Inferior parietal cortex (tissue), 1 donor: ENCODE measurements around the gene CAMK2G.
A peak's percentile ranks its signal among the peaks of the same experiment; 100 is the strongest.

Source experiments
- DNase-seq: peaks from one replicate; pipeline ENCODE4 v3.0.0-alpha.2; 2016; ENCODE audit errors: extremely low spot score

Gene CAMK2G

DNA sequence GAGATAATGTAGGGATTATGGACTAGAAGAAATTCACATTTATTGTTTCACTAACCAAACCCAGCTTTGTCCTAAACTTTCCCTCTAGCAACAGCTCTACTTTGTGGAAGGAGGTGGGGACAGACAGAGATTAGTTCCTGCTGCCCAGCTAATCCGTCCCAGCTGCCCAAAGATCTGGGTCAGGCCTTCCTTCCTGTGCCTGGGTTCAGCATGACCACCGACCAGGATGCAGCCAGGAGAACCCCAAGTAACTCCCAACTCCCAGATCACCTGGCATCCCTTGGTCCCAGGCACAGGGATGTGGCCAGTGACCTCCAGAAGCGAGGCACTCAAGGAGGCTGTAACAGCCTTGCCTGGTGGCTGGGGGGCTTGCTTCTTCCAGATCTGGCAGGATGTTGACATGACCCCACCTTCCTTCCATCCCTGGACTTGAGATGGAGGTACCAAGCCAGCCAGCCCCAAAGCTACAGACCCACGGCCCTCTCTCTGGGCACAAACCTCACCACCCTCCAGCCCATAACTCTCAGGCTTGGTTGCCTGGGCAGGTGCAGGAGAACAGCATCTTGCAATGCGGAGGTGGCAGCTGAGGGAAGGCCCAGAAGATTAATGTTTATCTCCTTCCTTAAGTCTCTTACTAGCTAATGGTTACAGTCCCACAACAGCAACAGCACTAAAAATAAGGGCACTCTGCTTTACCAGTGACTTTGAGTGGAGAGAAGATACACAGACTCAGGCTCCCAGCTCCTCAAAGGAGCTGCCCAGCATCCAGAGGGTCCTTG lies 11.1 kb downstream of the CAMK2G start:
- DNase-seq = no peak

DNA sequence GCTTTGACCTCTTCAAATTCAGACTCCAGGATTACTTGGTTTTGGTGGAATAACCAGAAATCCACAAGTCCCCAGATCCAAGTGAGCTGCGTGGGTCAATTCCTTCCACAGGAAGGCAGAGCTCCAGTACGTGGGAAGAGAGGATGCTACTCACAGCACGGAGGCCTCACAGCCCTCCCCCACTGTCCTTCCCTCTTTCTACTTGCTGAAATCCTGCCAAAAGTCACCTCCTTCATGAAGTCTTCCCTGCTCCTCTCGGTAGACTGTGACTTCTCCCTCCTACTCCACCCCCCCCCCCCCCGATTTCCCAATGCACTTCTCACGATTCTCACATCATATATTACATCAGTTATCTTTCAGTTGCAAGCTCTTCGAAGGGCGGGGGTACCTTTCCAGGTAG lies 12.3 kb downstream of the CAMK2G start:
- no peak for DNase-seq

DNA sequence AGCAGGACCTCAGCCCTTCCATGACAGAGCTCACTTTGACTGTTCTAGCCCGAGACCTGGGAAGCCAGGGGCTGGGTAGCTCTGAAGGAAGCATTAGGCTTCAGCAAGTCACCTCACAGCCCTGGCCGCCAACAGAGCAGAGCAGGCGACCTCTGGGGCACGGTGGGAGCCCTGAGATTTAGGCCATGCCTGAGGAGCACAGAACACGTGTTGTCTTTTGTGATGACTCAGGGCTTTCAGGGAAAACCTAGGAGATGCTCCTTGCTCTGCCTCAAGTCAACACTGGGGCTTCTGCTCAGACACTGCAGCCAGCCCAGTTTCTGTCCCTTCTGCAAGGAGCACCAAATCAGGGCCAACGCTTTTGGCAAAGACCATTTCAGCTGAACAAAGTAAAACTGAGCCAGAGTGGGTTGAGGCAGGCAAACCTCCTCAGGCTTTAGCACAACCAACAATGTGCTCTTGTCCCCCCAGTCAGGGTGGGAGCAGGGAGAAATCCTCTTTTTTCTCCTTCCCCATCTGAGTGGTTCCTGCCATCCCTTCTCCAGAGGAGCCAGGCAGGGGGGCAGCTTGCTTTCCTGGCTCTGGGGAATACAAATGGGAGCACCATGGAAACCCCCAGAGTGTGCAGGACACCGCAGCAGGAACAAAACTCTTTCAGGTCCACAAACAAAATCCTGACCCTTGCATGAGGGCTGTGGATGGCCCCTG lies 14.4 kb downstream of the CAMK2G start:
- DNase-seq = no peak

DNA sequence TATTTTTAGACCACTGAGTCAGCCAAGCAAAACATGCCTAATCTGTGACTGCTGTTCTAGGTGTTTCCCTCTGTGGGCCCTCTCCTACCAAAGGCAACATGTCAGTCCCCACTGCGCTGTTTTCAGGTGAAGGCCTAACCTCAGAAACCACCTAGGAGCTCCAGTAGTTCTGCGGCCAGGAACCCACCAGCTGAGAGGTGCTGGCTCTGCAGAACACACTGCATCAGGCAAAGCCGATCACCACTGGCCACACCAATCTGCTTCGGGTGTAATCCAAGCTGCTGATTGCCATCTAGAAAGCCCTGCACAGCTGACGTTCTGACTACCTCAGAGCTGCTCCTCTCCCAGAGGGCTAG lies 14.9 kb downstream of the CAMK2G start:
- no peak for DNase-seq

DNA sequence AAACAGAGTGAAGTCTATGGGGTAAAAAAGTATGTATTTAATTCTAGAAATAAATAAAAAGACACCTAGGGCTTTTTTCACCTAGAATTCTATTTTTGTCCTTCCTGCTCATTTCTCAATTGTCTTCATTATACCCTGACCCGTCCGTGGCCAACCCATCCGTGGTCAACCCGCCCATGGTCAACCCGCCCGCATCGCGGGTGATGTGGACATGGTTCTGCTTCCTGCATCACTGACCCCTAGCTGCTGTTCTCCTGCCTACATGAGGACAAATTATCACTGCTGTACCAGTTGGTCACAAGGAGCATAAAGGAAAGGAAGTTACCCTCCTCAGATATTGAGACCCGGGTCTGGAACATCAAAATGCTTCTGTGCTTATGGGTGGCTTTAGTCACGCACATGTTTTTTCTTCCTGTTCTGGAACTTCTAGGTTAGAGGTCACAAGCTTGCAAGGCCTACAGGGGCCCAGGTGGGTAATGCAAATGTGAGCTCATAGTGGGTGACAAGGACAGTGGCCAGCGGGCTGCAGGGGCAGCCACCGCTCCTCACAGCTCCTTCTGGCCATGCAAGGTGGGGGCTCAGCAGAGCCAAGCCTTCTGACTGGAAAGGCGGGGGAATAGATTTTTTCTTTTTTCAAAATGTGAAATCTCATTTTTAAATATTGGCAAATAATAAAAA lies 15.5 kb downstream of the CAMK2G start:
- DNase-seq = no peak

DNA sequence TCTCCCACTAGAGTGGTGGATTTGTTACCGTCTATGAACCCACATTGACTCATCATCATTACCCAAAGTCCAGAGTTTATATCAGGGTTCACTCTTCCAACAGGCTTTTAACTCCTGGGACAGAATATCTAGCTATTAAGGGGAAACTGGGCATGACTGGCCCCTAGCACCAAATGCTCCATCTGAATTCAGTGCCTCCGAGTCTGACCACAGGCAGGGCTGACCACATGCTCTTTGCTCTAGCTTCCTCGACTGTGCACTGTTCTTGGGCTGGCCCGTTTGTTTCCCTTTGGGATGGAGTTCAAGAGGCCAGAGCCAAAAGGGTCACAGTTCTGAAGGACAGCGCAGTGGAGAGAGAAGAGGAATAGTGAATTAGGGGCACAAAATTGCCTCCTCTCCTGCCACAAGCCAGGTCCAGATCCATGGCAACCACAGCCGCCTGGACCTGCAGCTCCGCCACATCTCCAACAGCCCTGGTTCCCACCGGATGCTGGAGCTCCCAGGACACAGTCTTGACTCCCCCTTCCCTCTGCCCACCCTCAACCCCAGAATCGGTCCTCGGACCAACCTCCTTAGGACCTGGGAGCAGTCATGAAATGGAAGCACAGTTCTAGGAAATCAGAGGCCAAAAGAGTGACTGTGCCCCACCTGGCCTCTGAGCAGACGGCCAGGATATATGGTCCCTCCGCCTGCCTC lies 16.2 kb downstream of the CAMK2G start:
- DNase-seq = no peak

DNA sequence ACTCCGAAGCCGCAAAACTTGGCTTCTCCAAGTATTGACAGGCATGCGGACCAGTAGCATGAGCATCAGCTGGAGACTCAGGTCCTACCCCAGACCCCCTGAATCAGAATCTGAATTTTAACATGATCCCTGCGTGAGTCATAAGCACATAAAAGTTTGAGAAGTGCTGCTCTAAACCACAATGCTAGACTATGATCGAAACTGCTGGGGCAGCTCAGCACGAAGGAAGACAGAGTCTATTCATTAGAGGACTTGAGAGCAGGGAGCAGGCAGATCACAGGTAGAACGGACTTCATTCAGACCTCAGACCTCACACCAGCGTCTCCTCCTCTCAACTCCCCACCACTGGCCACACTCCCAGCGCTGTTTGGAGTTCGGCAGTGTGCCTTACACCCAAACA lies 16.9 kb downstream of the CAMK2G start:
- DNase-seq = no peak

DNA sequence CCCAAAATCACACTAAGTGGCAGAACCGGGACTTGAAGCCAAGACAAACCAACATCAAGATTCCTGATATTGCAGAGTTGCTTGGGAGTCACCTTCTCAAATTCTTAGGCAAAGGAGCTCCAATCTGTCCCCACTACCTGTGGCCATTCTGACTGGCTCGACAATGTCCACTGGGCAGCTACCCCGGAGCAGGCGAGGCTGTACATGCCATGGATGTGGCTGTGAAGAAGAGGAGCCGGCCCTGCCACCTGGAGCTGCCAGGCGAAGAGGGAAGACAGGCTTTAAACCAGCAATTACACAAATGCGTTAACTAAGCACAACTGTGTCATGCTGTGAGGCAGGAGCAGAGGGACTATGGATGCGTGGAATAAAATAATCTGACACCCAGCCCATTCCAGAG lies 18.1 kb downstream of the CAMK2G start:
- DNase-seq = no peak

DNA sequence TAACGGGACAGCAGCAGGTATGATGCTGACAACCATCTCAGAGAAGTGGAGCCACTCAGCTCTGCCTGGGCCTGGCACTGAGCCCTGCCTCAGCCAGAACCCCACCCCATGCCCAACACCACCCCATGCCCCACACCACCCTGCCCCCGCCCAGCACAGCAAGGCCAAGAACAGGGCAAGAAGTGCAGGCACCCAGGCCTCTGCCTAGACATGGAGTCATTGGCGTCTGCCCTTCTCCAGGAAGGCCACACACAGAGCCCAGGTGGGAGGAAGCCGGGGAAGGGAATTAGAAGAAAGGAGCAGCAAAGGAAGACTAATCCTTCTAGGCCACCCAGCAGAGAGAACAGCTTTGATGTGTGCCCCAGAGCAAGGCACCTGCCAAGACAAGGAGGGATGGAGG lies 18.9 kb downstream of the CAMK2G start:
- DNase-seq = no peak

DNA sequence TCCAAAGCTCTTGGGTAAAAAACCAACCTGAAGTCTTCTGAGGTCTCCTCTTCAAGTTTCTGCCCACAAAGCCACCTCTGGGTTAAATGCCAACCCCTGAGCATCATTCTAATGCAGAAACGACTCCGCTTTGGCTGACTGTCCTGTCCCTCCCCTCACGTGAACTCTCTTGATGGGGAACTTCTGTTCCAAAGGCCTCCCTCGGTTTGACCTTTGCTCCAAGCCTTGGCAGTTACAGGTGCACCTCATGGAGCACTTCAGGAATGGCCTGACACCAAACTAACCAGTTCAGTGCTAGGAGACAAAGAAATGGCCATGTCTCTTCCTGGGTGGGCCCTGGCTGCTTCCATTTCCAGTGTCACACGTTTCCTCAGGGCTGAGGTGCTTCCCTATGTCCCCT lies 20.0 kb downstream of the CAMK2G start:
- no peak for DNase-seq

DNA sequence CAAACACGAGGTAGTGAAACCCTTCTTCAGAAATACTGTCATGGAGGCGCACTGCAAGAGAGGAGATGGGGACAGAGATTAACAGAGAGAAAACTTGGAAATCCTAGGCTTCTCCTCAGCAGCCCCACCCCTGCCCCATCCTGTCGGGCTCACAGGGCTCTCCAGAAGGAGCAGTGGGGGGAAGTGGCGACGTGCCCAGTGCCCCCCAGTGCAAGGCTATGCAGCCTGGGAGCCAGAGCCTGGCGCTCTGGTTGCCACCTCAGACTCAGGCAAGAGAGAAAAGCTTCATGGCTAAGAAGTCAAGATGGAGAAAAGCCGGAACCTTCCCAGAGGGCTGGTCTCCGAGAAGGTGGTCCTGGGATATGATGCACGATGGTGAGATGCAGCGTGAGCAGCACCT lies 21.2 kb downstream of the CAMK2G start:
- DNase-seq = no peak

DNA sequence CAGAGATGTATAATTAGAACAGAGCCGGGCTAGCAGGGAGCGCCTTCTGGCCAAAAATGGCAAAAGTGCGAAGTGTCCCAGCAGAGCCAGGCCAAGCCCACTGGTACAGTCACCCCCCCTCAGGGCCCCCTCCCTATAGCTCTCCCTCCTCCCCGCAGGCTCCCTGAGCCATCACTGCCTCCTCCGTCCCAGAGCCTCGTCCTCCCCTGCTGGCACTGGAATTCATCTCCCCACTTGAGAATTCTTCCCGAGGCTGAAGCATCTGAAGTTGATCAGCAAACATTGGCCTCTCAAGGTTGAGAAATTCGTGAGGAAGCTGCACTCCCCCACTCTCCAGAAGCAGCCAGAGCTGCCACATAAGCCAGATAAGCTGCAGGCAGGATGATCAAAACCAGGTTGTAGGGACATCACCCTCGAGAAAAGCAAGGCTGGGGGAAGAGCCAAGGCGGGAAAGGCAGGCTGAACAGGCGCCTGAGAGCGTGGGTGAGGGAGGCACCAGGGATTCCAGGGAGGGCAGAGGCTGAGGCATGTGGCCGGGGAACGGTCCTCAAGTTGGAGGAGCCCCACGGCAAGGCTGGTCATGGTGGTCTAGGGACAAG lies 23.4 kb downstream of the CAMK2G start:
- no peak for DNase-seq

DNA sequence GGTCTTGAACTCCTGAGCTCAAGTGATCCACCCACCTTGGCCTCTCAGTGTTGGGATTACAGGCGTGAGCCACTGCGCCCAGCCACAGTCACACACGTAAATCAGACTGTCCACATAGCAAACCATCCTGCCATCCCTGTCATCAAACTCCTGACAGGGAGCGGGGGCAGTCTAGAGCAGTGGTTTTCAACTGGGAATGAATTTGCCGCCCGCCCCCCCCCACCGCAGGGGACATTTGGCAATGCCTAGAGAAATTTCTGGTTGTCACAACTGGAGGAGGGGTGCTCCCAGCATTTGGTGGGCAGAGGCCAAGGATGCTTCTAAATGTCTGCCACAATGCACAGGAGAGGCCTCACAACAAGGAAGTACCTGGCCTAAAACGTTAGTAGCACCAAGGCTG lies 24.1 kb downstream of the CAMK2G start:
- no peak for DNase-seq

DNA sequence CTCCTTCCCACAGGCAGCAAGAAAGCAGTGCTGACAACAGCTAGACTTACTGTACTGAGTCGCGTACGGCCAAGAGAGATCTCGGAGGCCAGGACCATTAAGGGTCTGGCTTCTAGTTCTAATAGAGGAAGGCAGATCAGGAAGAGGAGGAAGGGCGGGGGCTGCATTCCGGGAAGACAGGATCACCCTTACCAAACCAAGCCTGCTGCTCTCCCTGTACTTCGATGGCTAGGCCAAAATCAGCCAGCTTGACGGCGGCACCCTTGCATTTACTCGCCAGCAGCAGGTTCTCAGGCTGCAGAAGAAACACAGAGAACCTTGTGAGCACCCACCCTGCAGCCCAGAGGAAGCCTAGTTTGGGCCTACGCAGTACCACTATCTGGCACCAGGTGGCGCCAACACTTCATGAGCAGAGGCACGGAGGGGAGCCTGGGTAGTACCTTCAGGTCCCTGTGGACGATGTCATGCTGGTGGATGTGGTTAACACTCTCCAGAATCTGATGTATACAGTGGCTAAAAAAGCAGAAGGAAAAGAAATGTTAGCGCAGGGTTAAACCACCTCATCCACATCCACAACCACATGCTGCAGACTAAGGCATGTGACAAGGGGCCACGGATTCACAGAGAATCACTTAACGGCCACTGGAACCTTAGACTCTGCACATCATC lies 25.4 kb downstream of the CAMK2G start:
- peak; percentile 92 for DNase-seq

DNA sequence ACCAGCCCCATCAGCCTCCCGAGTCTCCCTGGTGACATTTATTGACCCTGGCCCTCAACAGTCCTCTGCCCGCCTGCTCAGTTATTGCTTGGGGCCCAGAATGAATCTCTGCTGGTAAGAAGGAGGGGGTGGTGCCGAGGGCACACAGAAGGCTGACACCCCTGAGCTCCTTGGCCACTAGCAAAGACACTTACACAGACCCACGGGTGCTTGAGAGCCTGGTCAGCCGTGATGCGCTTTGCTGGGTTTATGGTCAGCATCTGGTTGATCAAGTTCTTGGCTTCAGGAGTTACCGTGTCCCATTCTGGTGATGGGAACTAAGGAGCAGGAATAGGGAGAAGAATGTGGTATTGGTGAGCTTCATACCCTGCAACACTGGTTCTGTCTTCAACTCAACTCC lies 27.3 kb downstream of the CAMK2G start:
- DNase-seq = no peak

DNA sequence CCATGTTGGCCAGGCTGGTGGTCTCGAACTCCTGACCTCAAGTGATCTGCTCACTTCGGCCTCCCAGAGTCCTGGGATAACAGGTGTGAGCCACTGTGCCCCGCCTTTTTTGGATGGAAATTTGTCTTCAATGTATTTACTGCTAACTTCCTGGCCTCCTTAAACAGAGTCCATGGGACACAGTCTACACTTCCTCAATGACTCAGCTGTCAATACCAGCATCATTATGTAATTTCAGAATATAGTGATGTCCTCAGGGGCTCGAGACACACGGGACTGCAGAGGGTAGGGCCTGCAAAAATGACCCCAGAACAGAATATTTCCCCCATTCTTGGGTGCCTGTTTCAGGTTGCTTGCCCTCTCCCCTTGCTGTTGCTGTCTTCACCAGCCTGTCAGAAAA lies 31.1 kb downstream of the CAMK2G start:
- no peak for DNase-seq

DNA sequence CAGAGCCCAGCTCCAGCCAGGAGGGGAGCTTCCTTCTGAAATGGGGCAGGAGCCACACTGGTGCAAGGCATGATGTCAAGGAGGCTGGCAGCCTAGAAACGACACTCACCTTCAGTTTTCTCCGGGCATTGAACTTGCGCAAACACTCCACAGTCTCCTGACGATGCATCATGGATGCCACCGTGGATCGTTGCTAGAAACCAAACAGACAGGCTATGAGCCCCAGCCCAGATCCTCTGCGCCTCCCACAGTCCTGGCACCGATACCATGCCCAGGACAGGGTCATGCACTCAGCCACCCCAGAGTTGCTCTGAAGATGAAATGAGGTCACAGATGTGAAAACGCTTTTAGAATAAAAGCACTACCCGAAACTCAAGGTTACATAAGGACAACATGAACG lies 32.0 kb downstream of the CAMK2G start:
- DNase-seq = no peak

DNA sequence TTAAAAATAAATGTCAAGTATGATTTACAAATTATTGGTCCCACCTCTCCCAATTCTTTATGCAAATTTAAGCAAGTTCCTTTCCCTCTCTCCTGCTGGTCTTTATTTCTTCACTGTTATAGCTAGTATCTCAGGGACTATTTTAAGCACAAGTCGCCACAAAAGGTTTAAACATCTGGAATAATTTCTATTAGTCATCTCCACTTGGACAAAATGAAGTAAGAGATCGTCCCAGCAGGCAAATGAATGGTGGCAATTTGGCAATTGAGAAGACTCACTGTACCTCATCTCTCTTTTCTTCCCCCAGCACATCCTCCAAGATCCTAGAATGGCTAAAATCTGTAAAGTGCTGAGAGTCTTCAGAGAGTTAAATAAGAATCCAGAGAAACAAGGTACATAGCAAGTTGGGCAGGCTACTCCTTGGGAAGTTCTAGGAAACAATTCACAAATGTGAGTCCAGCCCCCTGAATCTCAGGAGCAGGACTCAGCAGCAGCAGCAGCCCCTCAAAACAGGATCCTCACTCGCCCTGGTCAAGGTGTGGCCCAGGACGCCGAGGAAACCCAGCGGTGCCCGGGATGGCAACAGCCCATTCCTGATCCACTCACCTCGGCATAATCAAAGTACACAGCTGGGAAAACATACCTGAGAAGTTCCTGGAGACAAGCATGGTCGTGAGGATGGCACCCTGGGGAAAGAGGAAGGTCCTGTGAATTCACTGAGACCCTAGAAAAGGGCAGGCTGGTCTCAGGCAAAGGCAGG lies 32.6 kb downstream of the CAMK2G start:
- DNase-seq = no peak

DNA sequence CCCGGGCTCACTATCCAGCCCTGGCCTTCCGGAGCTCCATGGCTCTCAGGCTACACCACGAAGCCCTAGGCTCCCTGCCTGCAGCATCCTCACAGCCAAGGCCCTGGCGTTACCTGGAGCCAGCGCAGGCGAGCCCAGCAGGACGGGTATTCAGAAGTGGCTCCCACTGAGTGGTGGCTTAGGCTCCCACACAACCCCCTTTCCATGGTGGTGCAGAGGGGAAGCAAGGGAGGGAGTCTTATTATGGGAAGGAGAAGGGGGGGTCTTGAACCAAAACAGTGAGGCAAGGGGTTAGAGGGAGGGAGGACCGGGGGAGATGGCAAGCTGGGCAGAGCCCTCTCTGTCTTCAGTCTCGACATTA lies 33.3 kb downstream of the CAMK2G start:
- DNase-seq = no peak

DNA sequence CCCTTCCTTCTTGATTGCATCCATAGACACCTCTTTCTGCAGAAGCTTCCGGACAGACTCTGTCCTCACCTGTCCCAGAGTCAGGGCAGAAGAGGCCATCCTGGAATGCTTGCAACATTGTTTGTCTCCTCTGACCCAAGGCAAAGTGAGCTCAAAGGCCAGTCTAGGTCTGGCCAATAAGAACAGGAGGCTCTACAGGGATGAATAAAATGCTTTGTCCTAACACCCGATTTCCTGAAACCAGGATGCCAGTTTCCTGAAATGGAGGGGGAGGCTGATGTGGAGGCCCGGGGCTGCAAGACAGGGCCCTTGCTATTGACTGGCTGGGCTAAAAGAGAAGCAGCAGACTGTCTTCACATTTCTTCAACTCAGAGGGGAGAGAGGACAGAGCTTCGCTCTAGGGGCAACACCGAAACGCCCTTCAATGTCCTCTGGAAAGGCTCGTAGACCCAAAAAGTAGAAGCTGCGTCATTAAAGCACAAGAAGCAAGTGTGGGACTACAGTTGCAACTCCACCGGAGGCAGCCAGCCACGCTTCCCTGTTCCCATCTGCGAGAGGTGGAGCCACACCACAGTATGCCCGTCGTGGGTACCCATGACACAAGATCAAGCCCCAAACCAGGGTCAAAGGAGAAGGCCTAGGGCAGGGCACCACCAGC lies 33.8 kb downstream of the CAMK2G start:
- DNase-seq = no peak
